Activated CD4-positive, alpha-beta T cell treated with anti-CD3 and anti-CD28 coated beads, Interleukin-2, amount 10 ng/mL, durations not matched to agents 7 days and 5 days (primary cell): ENCODE data around the gene LNPK. TPM values are rescaled to one million over a fixed set of nuclear protein-coding genes. Genes with fewer than 3 reads are reported as not detected.

Experiments
- CTCF ChIA-PET: fragments of 350-600 bp; sonication (Branson Sonifier 250); formaldehyde crosslinking; loops from one replicate; lab custom pipeline; 2021; ENCODE audit warnings: antibody characterized with exemption; lab: Charles Lee
- POLR2A ChIA-PET: fragments of 350-600 bp; sonication (Branson Sonifier 250); formaldehyde crosslinking; loops from one replicate; lab custom pipeline; 2021; ENCODE audit warnings: antibody characterized with exemption; lab: Charles Lee
- DNase-seq: peaks from one replicate; pipeline ENCODE4 v3.0.0-alpha.2; 2020
- H3K27ac Mint-ChIP-seq: one replicate; pipeline ENCODE4 v1.8.0; 2021; ENCODE audit warnings: mild to moderate bottlenecking, moderate library complexity, mixed read lengths
- H3K27me3 Mint-ChIP-seq: one replicate; pipeline ENCODE4 v1.8.0; 2021; ENCODE audit warnings: mixed read lengths
- H3K36me3 Mint-ChIP-seq: one replicate; pipeline ENCODE4 v1.8.0; 2021; ENCODE audit warnings: low read depth, mixed read lengths
- H3K4me1 Mint-ChIP-seq: one replicate; pipeline ENCODE4 v1.8.0; 2021; ENCODE audit warnings: mixed read lengths
- H3K4me3 Mint-ChIP-seq: one replicate; pipeline ENCODE4 v1.8.0; 2021; ENCODE audit warnings: mild to moderate bottlenecking, moderate library complexity, mixed read lengths
- H3K9me3 Mint-ChIP-seq: one replicate; pipeline ENCODE4 v1.8.0; 2021; ENCODE audit warnings: mixed read lengths
- total RNA-seq, 2 experiments: library from RNA; stranded (reverse); gene quantifications; one replicate each; pipeline ENCODE4 v1.2.3, GENCODE V29; 2021

The LNPK gene
- total RNA-seq, 2 experiments from 2014 or later = 35.1 to 35.7 TPM

DNA sequence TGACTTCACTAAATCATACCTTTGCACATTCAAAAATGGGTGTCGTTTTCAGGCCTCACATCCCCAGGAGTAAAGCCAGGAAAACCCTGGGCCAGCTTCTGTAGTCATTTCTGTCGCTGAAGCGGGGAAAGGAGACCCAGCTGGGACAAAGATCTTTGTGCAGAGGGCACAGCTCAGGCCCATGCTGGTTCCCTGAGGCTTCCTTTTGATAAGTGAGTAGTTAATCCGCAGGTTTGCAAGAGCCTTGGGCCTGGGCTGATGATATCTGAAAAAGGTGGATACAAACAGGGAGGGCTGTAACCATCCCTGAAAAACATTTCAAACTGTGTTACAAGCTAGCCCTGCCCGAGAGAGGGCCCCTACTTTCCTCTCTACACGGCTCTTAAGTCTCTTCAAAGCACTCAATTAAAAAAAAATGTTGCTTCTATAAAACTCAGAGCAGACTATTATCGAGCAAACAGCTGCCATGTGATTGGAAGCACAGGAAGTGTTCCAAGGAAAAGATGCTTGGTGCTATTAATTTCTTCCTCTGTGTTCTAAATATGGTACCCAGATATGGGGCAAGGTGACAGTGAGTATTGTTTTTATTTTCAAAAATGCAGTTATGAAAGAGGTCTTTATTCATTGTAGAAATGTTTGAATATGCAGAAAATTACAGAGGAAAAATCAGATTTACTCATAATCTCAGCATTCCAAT is 117.2 kb downstream of the LNPK start:
- no peak overlapping the region for H3K27ac Mint-ChIP-seq
- POLR2A ChIA-PET = no interaction called here
- CTCF ChIA-PET = no interaction called here
- H3K27me3 Mint-ChIP-seq = peaks cover 10% of the 10 kb centered on the region
- H3K9me3 Mint-ChIP-seq = no peaks in the 10 kb centered on the region
- no peak overlapping the region for H3K4me3 Mint-ChIP-seq
- DNase-seq = no peak
- no peaks in the 10 kb centered on the region for H3K4me1 Mint-ChIP-seq
- H3K36me3 Mint-ChIP-seq = no peaks in the 10 kb centered on the region

DNA sequence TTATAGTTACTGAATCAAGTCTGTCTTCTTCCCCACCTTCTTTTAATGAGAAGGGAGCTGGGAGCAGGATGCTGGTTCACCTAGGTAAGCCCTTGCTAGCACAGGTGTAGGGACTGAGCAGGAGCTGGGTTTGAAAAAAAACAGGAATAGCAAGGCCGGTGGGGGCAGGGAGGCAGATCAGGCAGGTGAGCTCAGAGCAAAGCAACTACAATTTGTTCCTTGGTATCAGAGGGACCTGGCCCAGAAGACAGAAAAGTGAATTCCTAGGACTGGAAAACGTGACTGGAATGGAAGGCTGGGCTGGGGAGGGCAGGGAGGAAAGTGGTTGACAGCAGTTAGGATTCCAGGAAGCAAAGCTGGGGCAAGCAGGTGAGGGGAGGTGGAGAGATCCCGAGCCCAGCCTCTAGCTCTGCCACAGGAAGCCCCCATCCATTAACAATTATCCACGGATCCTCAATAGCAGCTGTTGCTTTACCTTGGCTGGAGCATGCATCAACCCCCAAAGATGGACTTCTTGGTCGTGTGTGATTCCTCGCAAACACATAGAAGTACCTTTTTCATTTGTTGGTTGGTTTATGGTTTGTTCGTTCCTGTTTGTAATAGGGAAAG is 118.4 kb downstream of the LNPK start:
- Mint-ChIP-seq H3K27ac (no peak overlapping the region), H3K4me3 (no peak overlapping the region), H3K9me3 (no peaks in the 10 kb centered on the region), H3K36me3 (no peaks in the 10 kb centered on the region), H3K27me3 (peaks cover 10% of the 10 kb centered on the region), H3K4me1 (no peaks in the 10 kb centered on the region)
- POLR2A ChIA-PET = no interaction called here
- no peak for DNase-seq
- CTCF ChIA-PET = interaction anchor here (0.6 kb wide), 1 partner anchor 10 kb away, joined by 3 read pairs; no protein-coding TSS in a partner anchor

DNA sequence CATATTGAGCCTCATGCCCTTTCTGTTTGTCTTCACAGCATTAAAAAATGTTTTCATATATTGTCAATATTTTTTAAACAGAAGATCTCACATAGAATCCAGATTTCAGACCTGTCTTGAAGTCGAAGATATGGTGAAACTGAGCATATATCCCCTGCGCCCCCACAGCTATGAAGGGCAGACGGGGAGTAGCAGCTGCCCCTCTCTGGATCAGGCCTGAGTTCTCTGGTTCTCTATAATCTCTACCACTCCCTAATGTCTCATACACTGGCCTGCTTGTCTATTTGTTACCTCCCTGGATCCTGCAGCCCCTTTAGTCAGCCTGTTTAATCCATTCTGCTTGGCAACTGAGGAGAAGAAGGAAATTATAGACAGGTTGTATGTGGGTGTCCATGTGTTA is 122.4 kb downstream of the LNPK start:
- no peaks in the 10 kb centered on the region for H3K36me3 Mint-ChIP-seq
- no peak for DNase-seq
- H3K9me3 Mint-ChIP-seq = no peaks in the 10 kb centered on the region
- POLR2A ChIA-PET = no interaction called here
- no peak overlapping the region for H3K4me3 Mint-ChIP-seq
- CTCF ChIA-PET = no interaction called here
- H3K27me3 Mint-ChIP-seq = peaks cover 8% of the 10 kb centered on the region
- H3K27ac Mint-ChIP-seq = no peak overlapping the region
- H3K4me1 Mint-ChIP-seq = no peaks in the 10 kb centered on the region

DNA sequence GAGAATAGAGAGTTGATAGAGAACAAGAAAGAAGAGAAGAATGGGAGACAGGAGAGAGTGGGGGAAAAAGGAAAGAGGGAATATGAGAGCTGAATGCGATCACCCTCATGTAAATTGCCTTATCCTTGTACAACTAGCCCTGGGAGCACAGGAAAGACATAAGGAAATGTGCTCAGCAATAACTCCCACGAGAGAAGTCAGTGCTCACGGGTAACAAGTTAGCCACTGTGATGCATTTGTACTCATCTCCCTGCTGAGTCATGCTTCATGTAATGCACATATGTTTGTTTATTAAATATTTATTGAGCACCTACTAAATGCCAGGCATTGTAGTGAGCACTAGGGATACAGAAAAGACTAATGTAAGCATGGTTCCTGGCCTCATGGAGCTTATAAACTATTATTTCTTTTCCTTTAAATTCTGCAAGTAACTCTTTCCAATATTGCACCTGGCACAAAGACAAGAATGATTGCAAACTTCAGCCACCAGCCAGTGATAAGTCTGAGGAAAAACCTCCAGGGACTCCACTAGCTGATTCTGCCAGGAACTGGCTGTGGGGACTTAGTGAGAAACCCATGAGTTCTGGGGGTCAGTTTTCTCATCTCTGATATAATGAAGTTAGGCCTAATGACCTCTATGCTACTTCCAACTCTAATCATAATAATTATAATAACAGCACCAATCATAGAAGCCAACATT is 124.1 kb downstream of the LNPK start:
- DNase-seq = no peak

DNA sequence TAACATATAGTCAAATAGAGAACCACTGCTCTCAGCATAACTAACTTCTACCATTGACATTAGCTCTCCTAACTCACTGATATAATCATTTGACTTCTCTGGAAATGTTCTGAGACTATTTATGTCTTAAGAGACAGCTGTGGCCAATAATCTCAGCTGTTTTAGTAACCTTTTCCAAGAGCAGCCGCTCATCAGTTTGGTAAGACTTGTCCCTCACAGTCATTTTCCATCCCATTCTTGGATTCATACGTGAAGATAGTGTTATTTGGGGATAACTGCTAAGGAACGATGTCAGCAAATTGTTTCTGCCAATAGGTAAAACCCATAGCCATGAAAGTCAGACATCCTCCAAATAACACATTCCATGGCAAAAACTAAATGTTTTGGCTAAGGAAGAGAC is 127.8 kb downstream of the LNPK start:
- ChIA-PET POLR2A (no interaction called here), CTCF (no interaction called here)
- peaks cover 8% of the 10 kb centered on the region for H3K27me3 Mint-ChIP-seq
- H3K36me3 Mint-ChIP-seq = no peaks in the 10 kb centered on the region
- no peak overlapping the region for H3K4me3 Mint-ChIP-seq
- no peak overlapping the region for H3K27ac Mint-ChIP-seq
- no peak for DNase-seq
- H3K9me3 Mint-ChIP-seq = no peaks in the 10 kb centered on the region
- H3K4me1 Mint-ChIP-seq = no peaks in the 10 kb centered on the region

More for the DNA sequence above, 124.1 kb downstream of the LNPK start:
- no peak overlapping the region for H3K27ac Mint-ChIP-seq
- H3K27me3 Mint-ChIP-seq = peaks cover 4% of the 10 kb centered on the region
- H3K4me1 Mint-ChIP-seq = no peaks in the 10 kb centered on the region
- H3K4me3 Mint-ChIP-seq = no peak overlapping the region
- H3K36me3 Mint-ChIP-seq = no peaks in the 10 kb centered on the region
- H3K9me3 Mint-ChIP-seq = no peaks in the 10 kb centered on the region
- POLR2A ChIA-PET = no interaction called here
- CTCF ChIA-PET = no interaction called here

Other genes with a start within 250 kb of the LNPK start
- not detected for gene EVX2, start 81.7 kb upstream of the LNPK start, total RNA-seq
- gene HOXD13, start 90.5 kb upstream of the LNPK start, total RNA-seq = not detected
- not detected for gene HOXD12, start 97.5 kb upstream of the LNPK start, total RNA-seq
- not detected for gene HOXD11, start 105.0 kb upstream of the LNPK start, total RNA-seq
- gene HOXD10, start 114.5 kb upstream of the LNPK start, total RNA-seq = not detected
- gene HOXD9, start 120.5 kb upstream of the LNPK start, total RNA-seq = not detected
- gene HOXD8, start 127.4 kb upstream of the LNPK start, total RNA-seq = not detected
- gene HOXD4, start 149.3 kb upstream of the LNPK start, total RNA-seq = not detected
- gene HOXD3, start 155.0 kb upstream of the LNPK start, total RNA-seq = not detected
- not detected for gene HOXD1, start 186.4 kb upstream of the LNPK start, total RNA-seq